A549 (cell line): ENCODE data around the gene HBZ. TPM values are rescaled to one million over a fixed set of nuclear protein-coding genes. Genes with fewer than 3 reads are reported as not detected.
"Not testable (repeated sequence)": the region's sequence is repeated elsewhere in the genome, so short reads cannot be mapped to it uniquely, and the experiment has no call there.

ENCODE experiments used
- ATAC-seq, 2 experiments: fragments of 200-7000 bp in 1 of 2; fragments of >200 bp in 1 of 2; cut with Nextera tagmentation in 1 of 2; cut with Tn5 transposase in 1 of 2; 3 replicates each; pipeline versions ENCODE4 v1.8.0 to v1.9.1; 2018 to 2020; ENCODE audit warnings: mild to moderate bottlenecking in 1 of 2, moderate library complexity in 1 of 2
- CTCF ChIA-PET: fragments of 300-600 bp; sonication (Branson Sonifier 250); formaldehyde crosslinking; extraction: SDS; loops from one replicate; lab custom pipeline; 2021; ENCODE audit warnings: antibody characterized with exemption, inconsistent platforms; lab: Yijun Ruan, JAX
- POLR2A ChIA-PET: fragments of 350-600 bp; formaldehyde crosslinking; extraction: SDS; loops from one replicate; lab custom pipeline; 2021; ENCODE audit warnings: antibody characterized with exemption, inconsistent platforms; lab: Yijun Ruan, JAX
- DNase-seq, 2 experiments: peaks; one replicate each; pipeline versions ENCODE4 v3.0.0 to v3.0.0-alpha.2; 2011 to 2016; ENCODE audit warnings: low read depth in 1 of 2, low spot score in 1 of 2
- FAIRE-seq: peaks from 2 replicates; lab custom pipeline; 2011; peaks lifted over from hg19 to GRCh38; lab: Jason Lieb, UNC
- H3K27ac ChIP-seq, 2 experiments: fragments of >200 bp; sonication (Bioruptor Twin); formaldehyde crosslinking; 3 replicates each; pipeline ENCODE4 v1.5.1; 2016 to 2017
- H3K4me1 ChIP-seq: fragments of >200 bp; sonication (Bioruptor Twin); formaldehyde crosslinking; 3 replicates; pipeline ENCODE4 v1.6.1; 2016
- H3K4me2 ChIP-seq: fragments of >200 bp; sonication (Bioruptor Twin); formaldehyde crosslinking; 3 replicates; pipeline ENCODE4 v1.6.1; 2016
- H3K4me3 ChIP-seq: fragments of >200 bp; sonication (Bioruptor Twin); formaldehyde crosslinking; 3 replicates; pipeline ENCODE4 v1.5.1; 2016
- H3K9me3 ChIP-seq: fragments of >200 bp; sonication (Bioruptor Twin); formaldehyde crosslinking; 3 replicates; pipeline ENCODE4 v1.6.1; 2016
- CBX2 ChIP-seq: fragments of 200-600 bp; sonication (generic); IDR thresholded peaks from 2 replicates; pipeline ENCODE4 v1.6.1; 2016; ENCODE audit warnings: low read depth, mild to moderate bottlenecking, borderline replicate concordance
- EHMT2 ChIP-seq: fragments of 200-600 bp; sonication (generic); IDR thresholded peaks from 2 replicates; pipeline ENCODE4 v1.6.1; 2016; ENCODE audit warnings: antibody characterized with exemption, low read depth, mild to moderate bottlenecking, moderate library complexity
- ESRRA ChIP-seq: fragments of 150-350 bp; IDR thresholded peaks from 2 replicates; pipeline ENCODE4 v1.6.1; 2014; ENCODE audit warnings: mild to moderate bottlenecking, low read length, borderline replicate concordance
- FOSB ChIP-seq: fragments of 250-450 bp; sonication (Bioruptor Pico); IDR thresholded peaks from 2 replicates; pipeline ENCODE4 v1.5.0; 2020; ENCODE audit warnings: mild to moderate bottlenecking, moderate library complexity
- FOSL2 ChIP-seq, 2 experiments: fragments of 450-650 bp in 1 of 2; fragments of >200 bp in 1 of 2; sonication (Bioruptor Twin) in 1 of 2; formaldehyde crosslinking; IDR thresholded peaks; 2 replicates each; pipeline versions ENCODE4 v1.5.0 to v1.6.1; 2016 to 2020; ENCODE audit warnings: mild to moderate bottlenecking in 1 of 2, moderate library complexity in 1 of 2
- GATA3 ChIP-seq: IDR thresholded peaks from 2 replicates; pipeline ENCODE4 v1.6.1; 2012; ENCODE audit warnings: borderline replicate concordance
- HES2 ChIP-seq: fragments of >200 bp; sonication (Bioruptor Twin); formaldehyde crosslinking; IDR thresholded peaks from 2 replicates; pipeline ENCODE4 v1.6.1; 2016
- HOXA7 ChIP-seq: fragments of 250-450 bp; sonication (Bioruptor Pico); IDR thresholded peaks from 2 replicates; pipeline ENCODE4 v1.5.0; 2020; ENCODE audit warnings: mild to moderate bottlenecking, moderate library complexity
- HOXB5 ChIP-seq: fragments of 250-450 bp; sonication (Bioruptor Pico); IDR thresholded peaks from 2 replicates; pipeline ENCODE4 v1.5.0; 2020; ENCODE audit warnings: mild to moderate bottlenecking, moderate library complexity
- KDM1A ChIP-seq: fragments of 200-600 bp; sonication (generic); IDR thresholded peaks from 2 replicates; pipeline ENCODE4 v1.6.1; 2016; ENCODE audit warnings: low read depth, mild to moderate bottlenecking
- PHF8 ChIP-seq: fragments of 200-600 bp; sonication (generic); IDR thresholded peaks from 2 replicates; pipeline ENCODE4 v1.6.1; 2016; ENCODE audit warnings: low read depth, mild to moderate bottlenecking, antibody characterized with exemption, moderate library complexity, borderline replicate concordance
- REST ChIP-seq: fragments of 200-600 bp; sonication (generic); IDR thresholded peaks from 2 replicates; pipeline ENCODE4 v1.6.1; 2016; ENCODE audit warnings: antibody characterized with exemption, mild to moderate bottlenecking, moderate library complexity
- RNF2 ChIP-seq: fragments of 200-600 bp; sonication (generic); IDR thresholded peaks from 2 replicates; pipeline ENCODE4 v1.6.1; 2016; ENCODE audit warnings: low read depth, mild to moderate bottlenecking, antibody characterized with exemption, moderate library complexity, borderline replicate concordance
- ZSCAN20 ChIP-seq: fragments of 250-450 bp; sonication (Bioruptor Pico); IDR thresholded peaks from 2 replicates; pipeline ENCODE4 v1.8.0; 2022; ENCODE audit warnings: mild to moderate bottlenecking, moderate library complexity
- WGBS: methylation state at CpG from one replicate; pipeline ENCODE4 v1.1.6; 2017; ENCODE audit errors: missing lambda C conversion rate; 5-methylcytosine and 5-hydroxymethylcytosine counted together
- polyA plus RNA-seq, 4 experiments: library from polyadenylated mRNA; depleted of rRNA in 3 of 4; stranded (reverse); fragments of >200 nt; fragmentation: RNase III in 1 of 4; extraction: RNeasy Plus Mini Kit Qiagen cat#74134 plus additional on column Dnase treatment in 1 of 4; gene quantifications; 2 replicates in 3 of 4; 3 replicates in 1 of 4; pipeline ENCODE4 v1.2.3, GENCODE V29; 2011 to 2017

Gene HBZ
- polyA plus RNA-seq, 2 of the 4 experiments (the other 2 are of a cell fraction) = not detected

- ATAC-seq = no peak
Observed at GRCh38 chr16:169014-169413, 16.6 kb downstream of the HBZ start.

GRCh38 chr16:170088-170507 lies 17.7 kb downstream of the HBZ start:
- WGBS = 9% methylated on average over 4 of the region's 5 CpGs
- ATAC-seq = peak; percentile 37 to 60
- H3K4me2 ChIP-seq, POLR2A ChIA-PET, H3K9me3 ChIP-seq, H3K4me3 ChIP-seq, DNase-seq, FAIRE-seq, H3K27ac ChIP-seq: not testable (repeated sequence)
- 0 out of 2 replicates have a peak, but pooled peaks have one; percentile 51 for TF ChIP-seq EHMT2
- peak; percentile 90 for TF ChIP-seq REST
- CTCF ChIA-PET = interaction anchor here (0.9 to 7.7 kb wide), 4 partner anchors 11 to 105 kb away, joined by 3 to 88 read pairs (median 10); partner anchors contain the start of gene HBQ1
- H3K4me1 ChIP-seq = peaks cover 12% of the 10 kb centered on the region

More at GRCh38 chr16:169014-169413, 16.6 kb downstream of the HBZ start:
- H3K9me3 ChIP-seq = no peaks in the 10 kb centered on the region
- no peak overlapping the region for H3K27ac ChIP-seq
- POLR2A ChIA-PET = no interaction called here
- TF ChIP-seq EHMT2 = no peak
- TF ChIP-seq HOXA7 (CRISPR knock-in tag) = no peak
- no peak for TF ChIP-seq KDM1A
- H3K4me2 ChIP-seq = no peak overlapping the region
- FAIRE-seq (no peak), DNase-seq (no peak)
- no peak overlapping the region for H3K4me3 ChIP-seq
- CTCF ChIA-PET = interaction anchor here (1.0 to 7.7 kb wide), 7 partner anchors 13 to 193 kb away, joined by 3 to 88 read pairs (median 10); partner anchors contain the start of gene HBQ1
- WGBS = 32% methylated on average over 3 of the region's 3 CpGs
- H3K4me1 ChIP-seq = peaks cover 13% of the 10 kb centered on the region

GRCh38 chr16:170788-171187 lies 18.3 kb downstream of the HBZ start:
- FAIRE-seq (no peak), ATAC-seq (no peak), DNase-seq (no peak)
- no peak overlapping the region for H3K4me2 ChIP-seq
- POLR2A ChIA-PET = no interaction called here
- no peaks in the 10 kb centered on the region for H3K9me3 ChIP-seq
- TF ChIP-seq HES2 (no peak), ESRRA (no peak), HOXB5 (CRISPR knock-in tag) (no peak), GATA3 (no peak), REST (no peak), FOSB (CRISPR knock-in tag) (no peak), RNF2 (no peak), CBX2 (no peak), PHF8 (no peak), FOSL2 (IDR thresholded peaks at IDR 0.05) (no peak), FOSL2 (CRISPR knock-in tag; IDR thresholded peaks at IDR 0.05) (no peak), ZSCAN20 (CRISPR knock-in tag) (no peak)
- H3K27ac ChIP-seq = no peak overlapping the region
- CTCF ChIA-PET = interaction anchor here (0.9 to 7.7 kb wide), 4 partner anchors 11 to 105 kb away, joined by 3 to 88 read pairs (median 10); partner anchors contain the start of gene HBQ1
- H3K4me3 ChIP-seq = no peak overlapping the region
- 3% methylated on average over 1 of the region's 1 CpG for WGBS
- peaks cover 5% of the 10 kb centered on the region for H3K4me1 ChIP-seq

- ATAC-seq = peak; percentile 2 to 6; a peak in 2 of 6 replicates
Observed at GRCh38 chr16:172374-172941, 20.0 kb downstream of the HBZ start, which contains the start of gene HBA2. Gene HBA2 (plus strand): TSS chr16:172876. CDS start chr16:172913, 37 bp downstream.

GRCh38 chr16:173211-173854 lies 20.9 kb downstream of the HBZ start:
- 73% methylated on average over 23 of the region's 44 CpGs for WGBS

More at GRCh38 chr16:172374-172941, 20.0 kb downstream of the HBZ start, which contains the start of gene HBA2:
- H3K4me1 ChIP-seq, FAIRE-seq, DNase-seq, H3K4me2 ChIP-seq, H3K9me3 ChIP-seq, POLR2A ChIA-PET, H3K4me3 ChIP-seq, H3K27ac ChIP-seq: not testable (repeated sequence)
- WGBS = no CpG with 5 or more reads among the region's 74 CpGs
- CTCF ChIA-PET = interaction anchor here (0.6 to 7.7 kb wide), 2 partner anchors 9 to 23 kb away, joined by 3 to 88 read pairs; partner anchors contain the start of gene HBQ1

More at GRCh38 chr16:173211-173854, 20.9 kb downstream of the HBZ start:
- FAIRE-seq, ATAC-seq, CTCF ChIA-PET, H3K4me3 ChIP-seq, DNase-seq, H3K4me1 ChIP-seq, H3K27ac ChIP-seq, H3K9me3 ChIP-seq, POLR2A ChIA-PET, H3K4me2 ChIP-seq: not testable (repeated sequence)
